ENCODE data around the gene ARX.

Gene ARX

GRCh38 chrX:25017667-25018247 lies 2.0 kb upstream of the ARX start:
- H3K4me3 ChIP-seq (ENCODE audit: low read depth, low read length) = no peak overlapping the region
- no peak for DNase-seq (ENCODE audit: low read depth)
- no peak for TF ChIP-seq CTCF (conservative IDR thresholded peaks at IDR 0.05; ENCODE audit: low read depth, low read length)

GRCh38 chrX:25016938-25017598 lies 1.3 kb upstream of the ARX start:
- no peak for TF ChIP-seq CTCF (conservative IDR thresholded peaks at IDR 0.05; ENCODE audit: low read depth, low read length)
- no peak for DNase-seq (ENCODE audit: low read depth)
- no peak overlapping the region for H3K4me3 ChIP-seq (ENCODE audit: low read depth, low read length)

GRCh38 chrX:25016361-25016671 lies 551 bp upstream of the ARX start:
- H3K4me3 ChIP-seq (ENCODE audit: low read depth, low read length) = no peak overlapping the region
- DNase-seq (ENCODE audit: low read depth) = no peak
- no peak for TF ChIP-seq CTCF (conservative IDR thresholded peaks at IDR 0.05; ENCODE audit: low read depth, low read length)

GRCh38 chrX:25014366-25014838 lies 1.4 kb downstream of the ARX start:
- TF ChIP-seq CTCF (conservative IDR thresholded peaks at IDR 0.05; ENCODE audit: low read depth, low read length) = no peak
- no peak overlapping the region for H3K4me3 ChIP-seq (ENCODE audit: low read depth, low read length)

GRCh38 chrX:25013632-25014365 lies 2.0 kb downstream of the ARX start:
- no peak overlapping the region for H3K4me3 ChIP-seq (ENCODE audit: low read depth, low read length)
- no peak for DNase-seq (ENCODE audit: low read depth)
- TF ChIP-seq CTCF (conservative IDR thresholded peaks at IDR 0.05; ENCODE audit: low read depth, low read length) = no peak

More at GRCh38 chrX:25014366-25014838, 1.4 kb downstream of the ARX start:
- no peak for DNase-seq (ENCODE audit: low read depth)

- no peak for DNase-seq (ENCODE audit: low read depth)
- no peak for TF ChIP-seq CTCF (conservative IDR thresholded peaks at IDR 0.05; ENCODE audit: low read depth, low read length)
- H3K4me3 ChIP-seq (ENCODE audit: low read depth, low read length) = no peak overlapping the region
These were observed 2.8 kb downstream of the ARX start for GRCh38 chrX:25012793-25013631.

All from choroid plexus epithelial cell (primary cell).